Sigmoid colon (tissue), 7 donors: ENCODE data around the gene GRIK1. TPM values are rescaled to one million over a fixed set of nuclear protein-coding genes. Genes with fewer than 3 reads are reported as not detected.

ENCODE experiments used
- DNase-seq: peaks from one replicate; pipeline ENCODE4 v3.0.0-alpha.2; 2019
- H3K27ac ChIP-seq, 4 donors: fragments of 200-600 bp; sonication (generic); one replicate each; pipeline ENCODE4 v1.5.1; 2016 to 2019; ENCODE audit warnings: mild to moderate bottlenecking in 1 of 4
- H3K27me3 ChIP-seq, 3 donors: fragments of 200-600 bp; sonication (generic); one replicate each; pipeline ENCODE4 v1.5.1; 2019; ENCODE audit warnings: mild to moderate bottlenecking in 1 of 3
- H3K36me3 ChIP-seq, 4 donors: fragments of 200-600 bp; sonication (generic); one replicate each; pipeline ENCODE4 v1.5.1; 2016 to 2019
- H3K4me1 ChIP-seq, 4 donors: fragments of 200-600 bp; sonication (generic); one replicate each; pipeline ENCODE4 v1.5.1; 2017 to 2019
- H3K4me3 ChIP-seq, 4 donors: fragments of 200-600 bp; sonication (generic); one replicate each; pipeline ENCODE4 v1.5.1; 2017 to 2019; ENCODE audit warnings: mild to moderate bottlenecking in 2 of 4, moderate library complexity in 1 of 4
- H3K9me3 ChIP-seq, 4 donors: fragments of 200-600 bp in 3 of 4; sonication (generic) in 3 of 4; one replicate each; pipeline versions ENCODE4 v1.5.1 to v1.6.1; 2013 to 2019
- CTCF ChIP-seq, 4 experiments: fragments of 450-650 bp in 3 of 4; fragments of 200-600 bp in 1 of 4; IDR thresholded peaks; one replicate each; pipeline ENCODE4 v1.5.1; 2016 to 2019; ENCODE audit warnings: antibody characterized with exemption in 4 of 4, mild to moderate bottlenecking in 3 of 4, moderate library complexity in 2 of 4
- EP300 ChIP-seq, 4 donors: sonication (generic); formaldehyde crosslinking; IDR thresholded peaks; one replicate each; pipeline ENCODE4 v1.6.1; 2017; ENCODE audit warnings: antibody characterized with exemption in 4 of 4
- POLR2A ChIP-seq, 2 donors: fragments of 450-650 bp; IDR thresholded peaks; one replicate each; pipeline ENCODE4 v1.6.1; 2016; ENCODE audit warnings: antibody characterized with exemption in 2 of 2, mild to moderate bottlenecking in 2 of 2, moderate library complexity in 2 of 2
- POLR2AphosphoS5 ChIP-seq, 4 donors: sonication (generic); formaldehyde crosslinking; IDR thresholded peaks; one replicate each; pipeline ENCODE4 v1.6.1; 2017; ENCODE audit warnings: antibody characterized with exemption in 4 of 4
- WGBS, 2 donors: extraction: QIAGEN DNeasy Blood & Tissue Kit; methylation state at CpG; one replicate each; pipeline ENCODE4 v1.1.7; 2013; 5-methylcytosine and 5-hydroxymethylcytosine counted together
- intact Hi-C: fragments of 100-400 bp; cut with DNase I; formaldehyde crosslinking; loops from one replicate; pipeline ENCODE4 v1.15.1; 2023
- polyA plus RNA-seq, 3 donors: library from polyadenylated mRNA; stranded (reverse); fragments of 200-250 nt; gene quantifications; one replicate each; pipeline ENCODE4 v1.2.3, GENCODE V29; 2013
- total RNA-seq, 4 donors: library from RNA; depleted of rRNA; stranded (reverse); fragments of >200 nt; gene quantifications; one replicate each; pipeline ENCODE4 v1.1.0, GENCODE V29; 2016
- donor health status: healthy with polysubstance abuse.
- donor health status: Bipolar disorder and iron deficiency.
- donor health status: healthy.

GRIK1 gene
- total and polyA plus RNA-seq, 7 donors, result under 0.01 to 0.49 (median 0.13) TPM; not detected in 4

- no peak for TF ChIP-seq CTCF (IDR thresholded peaks at IDR 0.05)
- H3K4me1 ChIP-seq, result no peaks in the 10 kb centered on the region
- H3K9me3 ChIP-seq, result no peaks in the 10 kb centered on the region
- no peak for DNase-seq
- WGBS, 2 donors, result 71 to 72% methylated on average over 2 of the region's 2 CpGs
- no peak overlapping the region for H3K4me3 ChIP-seq
- intact Hi-C loops, result no loop called here
- H3K27me3 ChIP-seq, result no peaks in the 10 kb centered on the region
- H3K36me3 ChIP-seq, result no peaks in the 10 kb centered on the region
- no peak overlapping the region for H3K27ac ChIP-seq
Observed at GRCh38 chr21:29808153-29808552, 131.6 kb downstream of the GRIK1 start.

- Histone ChIP-seq H3K9me3 (peaks cover 0 to under 1% (median 0%) of the 10 kb centered on the region in 4 donors), H3K27ac (no peak overlapping the region), H3K27me3 (no peaks in the 10 kb centered on the region), H3K4me3 (no peak overlapping the region), H3K4me1 (no peaks in the 10 kb centered on the region), H3K36me3 (no peaks in the 10 kb centered on the region)
- intact Hi-C loops, result no loop called here
- DNase-seq, result no peak
- no peak for TF ChIP-seq CTCF (IDR thresholded peaks at IDR 0.05)
- WGBS, 2 donors, result 19 to 67% methylated on average over 1 of the region's 1 CpG
Observed at GRCh38 chr21:29805105-29805504, 134.7 kb downstream of the GRIK1 start.

- Histone ChIP-seq H3K4me3 (no peak overlapping the region), H3K27ac (no peak overlapping the region), H3K9me3 (peaks cover 0 to 2% (median 0%) of the 10 kb centered on the region in 4 donors), H3K27me3 (no peaks in the 10 kb centered on the region), H3K36me3 (no peaks in the 10 kb centered on the region), H3K4me1 (no peaks in the 10 kb centered on the region)
- TF ChIP-seq POLR2AphosphoS5 (IDR thresholded peaks at IDR 0.05), result no peak
- TF ChIP-seq EP300 (IDR thresholded peaks at IDR 0.05), result no peak
- no peak for TF ChIP-seq POLR2A (IDR thresholded peaks at IDR 0.05)
- no peak for TF ChIP-seq CTCF (IDR thresholded peaks at IDR 0.05)
- intact Hi-C loops, result no loop called here
- no peak for DNase-seq
- WGBS, 2 donors, result 86 to 91% methylated on average over 1 of the region's 1 CpG
Observed at GRCh38 chr21:29803191-29803590, 136.6 kb downstream of the GRIK1 start.

GRCh38 chr21:29801122-29801521, 138.7 kb downstream of the GRIK1 start:
- DNase-seq, result no peak

More at GRCh38 chr21:29801122-29801521, 138.7 kb downstream of the GRIK1 start:
- intact Hi-C loops, result no loop called here
- Histone ChIP-seq H3K27me3 (no peaks in the 10 kb centered on the region), H3K36me3 (no peaks in the 10 kb centered on the region), H3K4me3 (no peak overlapping the region), H3K4me1 (no peaks in the 10 kb centered on the region), H3K9me3 (peaks cover 0 to 2% (median 0%) of the 10 kb centered on the region in 4 donors), H3K27ac (no peak overlapping the region)
- 88 to 91% methylated on average over 4 of the region's 4 CpGs for WGBS, 2 donors
- TF ChIP-seq EP300 (IDR thresholded peaks at IDR 0.05) (no peak), POLR2AphosphoS5 (IDR thresholded peaks at IDR 0.05) (no peak), POLR2A (IDR thresholded peaks at IDR 0.05) (no peak), CTCF (IDR thresholded peaks at IDR 0.05) (no peak)
